Articular chondrocyte of knee joint (primary cell): ENCODE results near the gene GNG3. TPM values are rescaled to one million over a fixed set of nuclear protein-coding genes. Genes with fewer than 3 reads are reported as not detected.

Experiments
- small RNA-seq: library from RNA; depleted of rRNA; stranded (forward); fragments of <200 nt; gene quantifications from one replicate; pipeline ENCODE3, GENCODE V24; 2012
- total RNA-seq: library from RNA; depleted of rRNA; stranded (reverse); fragments of >200 nt; gene quantifications from 2 replicates; pipeline ENCODE4 v1.2.3, GENCODE V29; 2012

GNG3 gene
- total RNA-seq = not detected in 2 replicates

DNA sequence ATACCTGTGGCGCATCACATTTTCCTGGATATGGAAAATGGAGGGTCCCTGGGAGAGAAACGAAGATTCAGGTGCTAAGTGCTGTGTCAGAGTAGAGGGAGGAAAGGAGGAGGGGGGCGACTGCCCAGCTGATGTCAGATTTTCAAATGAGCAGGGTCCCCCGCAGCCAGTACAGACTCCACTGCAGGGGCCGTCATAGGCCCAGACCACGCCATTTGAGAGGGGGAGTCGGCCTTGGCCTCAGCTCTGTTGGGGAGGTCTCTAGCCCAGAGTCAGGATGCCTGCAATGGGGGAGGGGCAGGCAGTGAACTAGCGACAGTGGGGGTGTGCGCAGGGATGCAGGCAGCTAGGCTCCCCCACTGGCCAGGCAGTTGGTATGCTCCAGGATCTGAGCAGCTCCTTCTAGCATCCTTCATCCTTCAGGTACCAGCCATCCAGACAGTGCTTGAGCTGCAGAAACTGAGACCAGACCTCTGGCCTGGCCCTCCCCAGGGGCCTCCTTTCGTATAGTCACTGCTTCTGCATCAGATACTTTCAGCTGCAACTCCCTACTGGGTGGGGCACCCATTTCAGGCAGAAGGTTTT, at the start of gene GNG3, which contains the start of gene BSCL2:
GNG3 (plus strand) TSS at position 400 of the 585 bp plus-strand sequence. CDS start 620 bp downstream, outside the sequence.
BSCL2 (minus strand) TSS at position 148 of the 585 bp plus-strand sequence. CDS start 229 bp downstream, outside the sequence.

DNA sequence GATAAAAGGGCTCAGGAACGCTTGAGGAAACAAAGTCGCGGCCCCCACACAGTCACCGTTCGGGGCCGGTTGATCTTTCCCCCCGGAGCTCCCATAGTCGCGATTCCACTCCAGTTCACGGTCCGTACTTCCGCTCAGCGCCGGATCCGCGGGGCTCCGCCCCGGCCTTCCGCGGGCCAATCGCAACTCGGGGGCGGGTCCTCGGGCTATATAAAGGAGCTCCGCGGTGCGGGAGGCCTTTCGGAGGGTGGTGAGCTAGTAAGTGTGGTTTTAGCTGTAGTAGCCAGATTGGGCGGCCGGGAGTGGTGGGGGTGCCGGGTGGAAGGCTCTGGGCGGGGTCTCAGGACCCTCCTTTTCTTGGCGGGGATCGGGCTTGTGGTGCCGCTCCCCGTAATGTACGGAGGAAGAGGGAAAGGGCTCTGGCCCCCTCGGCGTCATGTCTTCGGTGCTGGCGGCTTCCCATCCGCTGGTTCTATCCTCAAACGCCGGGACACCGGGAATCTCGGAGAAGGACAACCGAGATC, 42.3 kb upstream of the GNG3 start, which contains the start of the genes C11orf98 and CSKMT:
C11orf98 (minus strand) TSS at position 136 of the 524 bp plus-strand sequence; CDS start at position 95, 41 bp downstream.
CSKMT (plus strand) TSS at position 238 of the 524 bp plus-strand sequence. CDS start 568 bp downstream, outside the sequence.

DNA sequence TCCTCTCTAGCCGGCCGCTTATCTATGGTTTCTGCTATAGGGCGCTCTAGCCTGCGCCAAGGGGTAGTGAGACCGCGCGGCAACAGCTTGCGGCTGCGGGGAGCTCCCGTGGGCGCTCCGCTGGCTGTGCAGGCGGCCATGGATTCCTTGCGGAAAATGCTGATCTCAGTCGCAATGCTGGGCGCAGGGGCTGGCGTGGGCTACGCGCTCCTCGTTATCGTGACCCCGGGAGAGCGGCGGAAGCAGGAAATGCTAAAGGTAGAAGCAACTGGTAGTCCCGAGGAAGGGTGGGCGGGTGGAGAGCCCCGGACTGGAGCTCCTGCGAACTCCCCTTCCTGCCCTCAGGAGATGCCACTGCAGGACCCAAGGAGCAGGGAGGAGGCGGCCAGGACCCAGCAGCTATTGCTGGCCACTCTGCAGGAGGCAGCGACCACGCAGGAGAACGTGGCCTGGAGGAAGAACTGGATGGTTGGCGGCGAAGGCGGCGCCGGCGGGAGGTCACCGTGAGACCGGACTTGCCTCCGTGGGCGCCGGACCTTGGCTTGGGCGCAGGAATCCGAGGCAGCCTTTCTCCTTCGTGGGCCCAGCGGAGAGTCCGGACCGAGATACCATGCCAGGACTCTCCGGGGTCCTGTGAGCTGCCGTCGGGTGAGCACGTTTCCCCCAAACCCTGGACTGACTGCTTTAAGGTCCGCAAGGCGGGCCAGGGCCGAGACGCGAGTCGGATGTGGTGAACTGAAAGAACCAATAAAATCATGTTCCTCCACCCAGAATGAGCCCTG, 35.7 kb upstream of the GNG3 start, which contains the start of the genes LBHD1 and UQCC3:
LBHD1 (minus strand) TSS at position 660 of the 782 bp plus-strand sequence. CDS start 2,236 bp downstream, outside the sequence.
UQCC3 (plus strand) TSS at position 66 of the 782 bp plus-strand sequence; CDS start at position 139, 73 bp downstream.

DNA sequence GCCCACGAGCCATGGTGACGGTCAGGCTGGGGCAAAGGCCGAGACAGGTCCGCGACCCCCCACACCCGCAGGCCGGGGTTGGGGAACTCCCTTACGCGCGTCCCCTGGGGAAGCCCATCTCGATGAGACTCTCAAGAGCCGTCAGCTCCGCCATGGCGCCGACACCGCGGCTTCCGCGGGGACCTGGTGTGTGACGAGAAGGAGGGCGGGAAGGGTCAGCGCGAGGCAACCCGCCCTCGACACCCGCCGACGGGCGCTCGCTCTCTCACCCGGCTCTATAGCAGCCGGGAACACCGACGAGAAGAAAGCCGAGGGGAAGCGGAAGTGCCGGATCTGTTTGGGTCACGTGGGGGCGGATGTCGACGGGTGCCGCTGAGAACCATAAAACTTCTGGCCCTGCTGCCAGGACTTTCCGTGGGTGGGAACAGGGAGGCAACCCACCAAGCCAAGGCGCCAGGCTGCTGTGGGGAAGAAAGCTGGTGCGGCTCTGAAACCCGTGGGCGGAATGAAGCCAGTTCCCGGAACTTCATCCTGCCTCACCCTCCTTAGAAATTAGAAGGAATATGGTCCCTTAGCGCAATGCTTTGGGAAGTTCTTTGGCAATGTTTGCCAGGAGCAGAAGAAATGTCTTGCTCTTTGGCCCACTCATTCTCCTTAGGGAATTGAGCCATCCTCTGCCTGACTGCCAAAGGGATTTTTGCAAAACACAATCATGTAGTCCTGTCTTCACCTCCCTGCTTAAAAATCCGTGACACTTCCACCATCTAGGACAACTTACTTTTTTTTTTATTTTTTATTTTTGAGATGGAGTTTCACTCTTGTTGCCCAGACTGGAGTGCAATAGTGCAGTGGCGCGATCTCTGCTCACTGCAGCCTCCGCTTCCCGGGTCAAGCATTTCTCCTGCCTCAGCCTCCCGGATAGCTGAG, 28.4 kb upstream of the GNG3 start, which contains the start of gene UBXN1:
UBXN1 (minus strand) TSS at position 304 of the 927 bp plus-strand sequence; CDS start at position 154, 150 bp downstream.

DNA sequence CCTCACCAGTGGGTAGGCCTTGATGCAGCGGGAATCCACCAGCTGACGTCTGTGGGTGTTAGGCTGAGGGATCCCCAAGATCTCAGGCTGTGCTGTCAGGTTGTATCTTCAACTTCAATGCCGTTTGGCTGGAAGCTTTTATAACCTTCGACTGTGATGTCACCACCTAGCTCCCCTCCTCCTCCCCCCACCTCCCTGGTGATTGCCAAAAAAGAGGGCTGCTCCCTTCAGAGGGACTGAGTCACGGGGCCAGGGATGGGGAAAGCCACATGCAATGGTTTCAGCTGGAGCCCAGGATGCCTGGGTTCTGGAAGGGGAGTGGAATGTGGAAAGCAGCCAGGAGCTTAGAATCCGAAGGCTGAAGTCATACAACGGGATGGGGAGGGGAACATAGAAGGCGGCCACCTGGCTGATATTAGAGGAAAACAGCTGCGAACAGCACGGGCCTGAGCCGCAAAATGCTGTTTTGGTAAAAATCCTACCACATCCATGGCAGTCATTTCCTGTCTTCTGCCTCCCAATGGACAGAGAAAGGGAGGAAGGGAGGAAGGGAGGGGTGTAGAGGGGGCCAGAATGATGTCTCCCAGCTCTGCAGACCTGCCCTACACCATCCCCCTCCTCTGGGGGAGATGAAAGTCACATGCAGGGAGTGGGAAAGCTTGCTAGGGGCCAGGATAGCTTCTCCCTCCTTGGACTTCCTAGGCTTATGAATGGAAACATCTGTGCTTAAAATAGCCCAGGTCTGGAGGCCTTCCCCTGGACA, 17.9 kb upstream of the GNG3 start, which contains the start of gene LRRN4CL:
LRRN4CL (minus strand) TSS at position 110 of the 763 bp plus-strand sequence. CDS start 1,022 bp downstream, outside the sequence.

DNA sequence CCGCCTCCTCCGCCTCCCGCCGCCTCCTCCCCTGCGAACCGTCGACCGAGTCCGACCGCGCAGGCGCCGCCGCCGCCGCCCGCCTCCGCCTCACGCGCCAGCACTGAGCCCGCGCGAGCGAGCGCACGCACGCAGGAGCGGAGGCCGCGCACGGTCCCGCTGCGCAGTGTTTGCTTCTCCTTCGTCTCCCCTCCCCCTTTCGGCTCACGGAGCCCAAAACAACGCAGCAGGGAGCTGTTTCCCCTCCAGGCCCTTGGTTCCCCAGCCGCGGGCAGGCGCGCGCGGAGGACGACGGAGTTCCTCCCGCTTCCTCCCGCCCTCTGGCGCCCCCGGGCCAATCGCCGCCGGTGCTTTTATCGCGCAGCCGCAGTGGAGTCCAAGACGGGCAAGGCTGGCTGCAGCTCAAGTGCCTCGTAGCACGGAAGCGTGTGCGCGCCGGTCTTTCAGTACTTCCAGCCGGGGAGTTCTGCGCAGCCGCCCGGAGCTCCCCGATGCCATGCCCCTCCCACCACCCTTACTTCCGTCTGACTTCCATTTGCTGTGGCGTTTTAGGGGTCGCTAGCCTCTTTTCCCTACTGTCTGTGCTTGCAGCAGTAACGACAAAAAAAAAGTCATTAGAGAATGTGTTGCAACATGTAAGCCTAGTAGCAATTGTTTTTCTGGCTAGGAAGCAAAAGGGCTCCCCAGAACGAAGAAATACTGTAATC, 19.8 kb downstream of the GNG3 start, which contains the start of gene HNRNPUL2:
HNRNPUL2 (minus strand) TSS at position 293 of the 707 bp plus-strand sequence. CDS start 301 bp downstream, outside the sequence.

DNA sequence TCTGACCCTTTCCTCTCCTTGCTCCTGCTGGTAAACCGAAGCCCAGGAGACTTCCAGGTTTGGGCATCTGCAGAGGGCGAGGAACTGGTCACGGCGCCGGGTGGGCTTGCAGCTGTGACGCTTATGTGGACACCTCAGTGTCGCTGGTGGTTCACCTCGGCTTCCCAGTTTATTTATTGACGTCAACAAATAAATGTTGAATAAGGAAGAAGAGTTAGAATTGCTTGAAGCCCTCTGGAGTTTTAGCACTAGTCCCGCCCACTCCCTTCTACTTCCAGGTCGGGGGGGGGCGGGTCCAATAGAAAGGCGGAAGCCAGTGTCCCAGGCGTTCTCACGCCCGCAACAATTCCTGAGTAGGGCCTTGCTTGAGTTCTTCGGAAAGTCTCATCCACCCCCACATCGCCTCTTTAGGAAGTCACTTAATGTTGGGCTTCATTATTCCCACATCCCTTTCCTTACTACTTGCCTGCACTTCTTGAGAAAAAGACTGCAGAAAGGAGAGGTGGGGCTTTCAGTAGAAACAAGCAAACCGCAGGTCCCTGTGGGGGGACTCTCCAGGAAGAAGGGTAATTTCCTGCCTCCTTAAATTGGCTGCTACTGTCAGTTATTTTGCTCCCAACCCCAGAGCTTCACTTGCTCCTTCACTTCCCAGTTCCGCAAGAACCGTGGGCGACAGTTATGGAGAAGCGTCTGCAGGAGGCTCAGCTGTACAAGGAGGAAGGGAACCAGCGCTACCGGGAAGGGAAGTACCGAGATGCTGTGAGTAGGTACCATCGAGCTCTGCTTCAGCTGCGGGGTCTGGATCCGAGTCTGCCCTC, 20.9 kb downstream of the GNG3 start, which contains the start of gene TTC9C:
TTC9C (plus strand) TSS at position 316 of the 818 bp plus-strand sequence; CDS start at position 679, 363 bp downstream.

DNA sequence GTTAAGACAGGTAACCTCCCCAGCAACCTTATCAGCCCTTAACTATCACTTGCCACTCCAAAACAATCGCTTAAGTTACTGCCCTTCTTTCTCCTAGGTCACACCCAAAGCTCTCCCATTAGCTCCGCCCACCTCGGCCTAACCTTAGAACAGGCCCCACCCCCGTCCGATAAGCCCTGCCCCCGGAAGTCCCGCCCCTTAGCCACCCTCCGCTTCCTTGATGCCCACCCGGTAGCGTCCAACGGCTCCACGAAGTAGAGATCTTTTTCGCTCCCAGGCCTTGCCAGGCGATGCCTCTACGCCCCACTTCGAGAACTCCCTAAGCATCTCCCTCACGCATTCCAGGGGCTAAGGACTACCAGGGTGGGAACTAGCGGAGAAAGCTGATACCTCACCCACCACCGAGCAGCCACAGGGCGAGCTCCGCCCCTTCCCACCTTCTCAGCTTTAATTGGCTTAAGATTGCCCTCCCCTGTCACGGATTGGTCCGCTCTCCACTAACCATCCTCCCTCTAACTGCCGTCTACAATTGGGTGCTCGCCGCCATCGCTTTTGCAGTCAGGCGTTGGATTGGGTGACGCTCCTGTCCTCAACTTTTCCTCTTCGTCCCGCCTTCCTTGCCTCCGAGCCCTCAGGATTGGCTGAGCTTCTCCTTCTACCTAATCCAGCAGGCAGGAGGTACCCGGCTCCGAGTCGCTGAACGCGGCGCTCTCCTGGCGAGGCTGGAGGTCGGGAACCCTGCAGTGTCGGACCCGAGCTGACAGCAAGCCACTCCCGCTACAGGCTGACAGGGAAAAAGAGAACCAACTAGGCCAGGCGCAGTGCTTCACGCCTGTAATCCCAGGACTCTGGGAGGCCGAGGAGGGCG, 46.5 kb downstream of the GNG3 start, which contains the start of gene ZBTB3:
ZBTB3 (minus strand) TSS at position 425 of the 868 bp plus-strand sequence. CDS start 496 bp downstream, outside the sequence.

Small RNA genes lying within 50 kb of the gene (small RNA-seq; reads per million reads assigned to genes)
- gene SNORA57 = not detected

Other genes starting within 250 kb of the GNG3 start
- 983 and 1,139 TPM in 2 replicates for gene AHNAK, start 160.9 kb upstream of the GNG3 start, total RNA-seq
- gene EEF1G, start 133.8 kb upstream of the GNG3 start, total RNA-seq = 1,360 and 1,368 TPM in 2 replicates
- gene TUT1, start 116.2 kb upstream of the GNG3 start, total RNA-seq = 6.8 TPM in 2 replicates
- 95.1 and 110 TPM in 2 replicates for gene MTA2, start 105.8 kb upstream of the GNG3 start, total RNA-seq
- 30.4 and 34.6 TPM in 2 replicates for gene EML3, start 94.9 kb upstream of the GNG3 start, total RNA-seq
- 9.3 and 10.6 TPM in 2 replicates for gene ROM1, start 94.4 kb upstream of the GNG3 start, total RNA-seq
- gene B3GAT3, start 85.7 kb upstream of the GNG3 start, total RNA-seq = 12.3 and 14.1 TPM in 2 replicates
- 251 and 282 TPM in 2 replicates for gene GANAB, start 61.1 kb upstream of the GNG3 start, total RNA-seq
- 19.9 and 20.5 TPM in 2 replicates for gene INTS5, start 54.4 kb upstream of the GNG3 start, total RNA-seq
- 26.1 TPM in 2 replicates for gene C11orf98, start 42.5 kb upstream of the GNG3 start, total RNA-seq
- 5.7 and 8.2 TPM in 2 replicates for gene CSKMT, start 42.4 kb upstream of the GNG3 start, total RNA-seq
- gene UQCC3, start 36.0 kb upstream of the GNG3 start, total RNA-seq = 4.2 and 4.8 TPM in 2 replicates
- gene LBHD1, start 35.4 kb upstream of the GNG3 start, total RNA-seq = 4.0 and 6.1 TPM in 2 replicates
- 102 and 103 TPM in 2 replicates for gene UBXN1, start 28.6 kb upstream of the GNG3 start, total RNA-seq
- gene LRRN4CL, start 18.1 kb upstream of the GNG3 start, total RNA-seq = 20.1 and 20.6 TPM in 2 replicates
- 52.7 and 54.8 TPM in 2 replicates for gene BSCL2, start 252 bp upstream of the GNG3 start, total RNA-seq
- gene HNRNPUL2, start 19.8 kb downstream of the GNG3 start, total RNA-seq = 14.2 and 15.3 TPM in 2 replicates
- 34.2 and 37.4 TPM in 2 replicates for gene TTC9C, start 20.8 kb downstream of the GNG3 start, total RNA-seq
- 12.7 and 13.5 TPM in 2 replicates for gene ZBTB3, start 46.5 kb downstream of the GNG3 start, total RNA-seq
- gene POLR2G, start 53.9 kb downstream of the GNG3 start, total RNA-seq = 62.4 and 64.4 TPM in 2 replicates
- gene TAF6L, start 63.7 kb downstream of the GNG3 start, total RNA-seq = 10.8 and 13.7 TPM in 2 replicates
- gene TMEM179B, start 79.7 kb downstream of the GNG3 start, total RNA-seq = 33.9 and 41.3 TPM in 2 replicates
- gene TMEM223, start 84.3 kb downstream of the GNG3 start, total RNA-seq = 9.4 and 10.1 TPM in 2 replicates
- 35.2 and 35.7 TPM in 2 replicates for gene NXF1, start 97.8 kb downstream of the GNG3 start, total RNA-seq
- gene STX5, start 124.4 kb downstream of the GNG3 start, total RNA-seq = 35.0 and 37.1 TPM in 2 replicates
- not detected in 2 replicates for gene TEX54, start 125.2 kb downstream of the GNG3 start, total RNA-seq
- gene WDR74, start 131.9 kb downstream of the GNG3 start, total RNA-seq = 23.8 and 26.1 TPM in 2 replicates
- gene SLC3A2, start 173.2 kb downstream of the GNG3 start, total RNA-seq = 198 and 208 TPM in 2 replicates
- not detected in 2 replicates for gene CHRM1, start 213.7 kb downstream of the GNG3 start, total RNA-seq